OCI-LY1 (cell line): ENCODE results near the gene CTBP2.

Source experiments
- CTCF ChIP-seq: fragments of 200-600 bp; sonication (generic), shearing (Covaris generic); IDR thresholded peaks from 2 replicates; pipeline ENCODE4 v1.5.1; 2017; ENCODE audit warnings: mild to moderate bottlenecking, antibody characterized with exemption, low read length, moderate library complexity, mixed read lengths
- EZH2 ChIP-seq: fragments of 200-600 bp; sonication (generic), shearing (Covaris generic); IDR thresholded peaks from 2 replicates; pipeline ENCODE4 v1.8.0; 2017; ENCODE audit warnings: borderline replicate concordance, mixed run types, mild to moderate bottlenecking, antibody characterized with exemption, low read length, moderate library complexity, mixed read lengths

- TF ChIP-seq CTCF (no peak), EZH2 (no peak)
Measured at GRCh38 chr10:125071008-125071407, 89.4 kb downstream of the CTBP2 start.
